Measurements from ENCODE around the gene SH3RF2. TPM values are rescaled to one million over a fixed set of nuclear protein-coding genes. Genes with fewer than 3 reads are reported as not detected.

SH3RF2 gene
- total and polyA plus RNA-seq, 9 of the 15 experiments (the other 6 are each of a cell fraction or from before 2014, with no cell fraction given) = 0.05 TPM; not detected in 8

GRCh38 chr5:145938776-145939539 is 2.6 kb downstream of the SH3RF2 start (continued):
- TF ChIP-seq, protein P1, sequence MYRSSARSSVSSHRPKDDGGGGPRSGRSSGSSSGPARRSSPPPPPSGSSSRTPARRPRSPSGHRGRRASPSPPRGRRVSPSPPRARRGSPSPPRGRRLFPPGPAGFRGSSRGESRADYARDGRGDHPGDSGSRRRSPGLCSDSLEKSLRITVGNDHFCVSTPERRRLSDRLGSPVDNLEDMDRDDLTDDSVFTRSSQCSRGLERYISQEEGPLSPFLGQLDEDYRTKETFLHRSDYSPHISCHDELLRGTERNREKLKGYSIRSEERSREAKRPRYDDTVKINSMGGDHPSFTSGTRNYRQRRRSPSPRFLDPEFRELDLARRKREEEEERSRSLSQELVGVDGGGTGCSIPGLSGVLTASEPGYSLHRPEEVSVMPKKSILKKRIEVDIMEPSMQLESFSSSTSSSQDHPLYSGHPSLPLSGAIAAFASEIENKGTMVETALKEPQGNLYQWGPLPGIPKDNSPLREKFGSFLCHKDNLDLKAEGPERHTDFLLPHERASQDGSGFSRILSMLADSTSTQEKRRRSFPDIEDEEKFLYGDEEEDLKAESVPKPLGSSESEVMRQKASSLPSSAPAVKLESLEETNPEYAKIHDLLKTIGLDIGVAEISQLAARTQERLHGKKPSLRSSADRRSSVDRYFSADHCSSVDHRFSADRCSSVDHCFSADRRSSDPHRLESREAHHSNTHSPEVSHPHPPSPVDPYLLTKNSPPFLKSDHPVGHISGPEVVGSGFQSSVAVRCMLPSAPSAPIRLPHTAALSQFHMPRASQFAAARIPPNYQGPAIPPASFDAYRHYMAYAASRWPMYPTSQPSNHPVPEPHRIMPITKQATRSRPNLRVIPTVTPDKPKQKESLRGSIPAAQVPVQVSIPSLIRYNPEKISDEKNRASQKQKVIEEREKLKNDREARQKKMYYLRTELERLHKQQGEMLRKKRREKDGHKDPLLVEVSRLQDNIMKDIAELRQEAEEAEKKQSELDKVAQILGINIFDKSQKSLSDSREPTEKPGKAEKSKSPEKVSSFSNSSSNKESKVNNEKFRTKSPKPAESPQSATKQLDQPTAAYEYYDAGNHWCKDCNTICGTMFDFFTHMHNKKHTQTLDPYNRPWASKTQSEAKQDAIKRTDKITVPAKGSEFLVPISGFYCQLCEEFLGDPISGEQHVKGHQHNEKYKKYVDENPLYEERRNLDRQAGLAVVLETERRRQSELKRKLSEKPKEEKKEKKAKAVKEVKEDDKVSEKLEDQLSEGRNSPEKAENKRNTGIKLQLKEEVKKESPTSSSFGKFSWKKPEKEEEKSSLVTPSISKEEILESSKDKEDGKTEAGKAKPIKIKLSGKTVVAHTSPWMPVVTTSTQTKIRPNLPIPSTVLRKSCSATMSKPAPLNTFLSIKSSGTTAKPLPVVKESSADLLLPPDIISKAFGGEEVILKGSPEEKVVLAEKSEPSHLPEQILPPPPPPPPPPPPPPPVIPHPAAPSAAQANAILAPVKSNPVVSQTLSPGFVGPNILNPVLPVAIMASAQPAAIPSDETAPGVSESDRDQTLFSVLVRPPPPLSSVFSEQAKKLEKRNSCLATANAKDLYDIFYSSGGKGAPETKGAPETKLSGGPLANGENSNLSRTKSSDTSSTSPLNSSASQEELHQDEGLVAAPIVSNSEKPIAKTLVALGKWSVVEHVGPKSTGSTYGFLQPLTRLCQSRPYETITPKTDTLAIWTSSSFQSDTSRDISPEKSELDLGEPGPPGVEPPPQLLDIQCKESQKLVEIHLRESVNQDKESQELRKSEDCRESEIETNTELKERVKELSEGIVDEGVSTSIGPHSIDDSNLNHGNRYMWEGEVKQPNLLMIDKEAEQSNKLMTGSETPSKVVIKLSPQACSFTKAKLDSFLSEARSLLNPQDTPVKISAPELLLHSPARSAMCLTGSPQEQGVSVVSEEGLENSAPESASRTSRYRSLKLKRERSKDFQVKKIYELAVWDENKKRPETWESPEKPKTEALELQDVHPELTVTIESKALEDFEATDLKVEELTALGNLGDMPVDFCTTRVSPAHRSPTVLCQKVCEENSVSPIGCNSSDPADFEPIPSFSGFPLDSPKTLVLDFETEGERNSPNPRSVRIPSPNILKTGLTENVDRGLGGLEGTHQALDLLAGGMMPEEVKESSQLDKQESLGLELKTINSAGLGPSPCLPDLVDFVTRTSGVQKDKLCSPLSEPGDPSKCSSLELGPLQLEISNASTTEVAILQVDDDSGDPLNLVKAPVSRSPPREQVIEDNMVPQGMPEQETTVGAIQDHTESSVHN (IDR thresholded peaks at IDR 0.05; ENCODE audit: borderline replicate concordance in 1 of 2, low read depth in 1 of 2) = no peak
- TF ChIP-seq PHB (CRISPR knock-in tag; IDR thresholded peaks at IDR 0.05) = no peak
- no peak for TF ChIP-seq TAF1 (IDR thresholded peaks at IDR 0.05; ENCODE audit: control insufficient read depth, extremely low read depth, insufficient read depth, low read length, severe bottlenecking)
- TF ChIP-seq ZNF561 (CRISPR knock-in tag; conservative IDR thresholded peaks at IDR 0.05) = no peak
- no peak for TF ChIP-seq DACH1 (IDR thresholded peaks at IDR 0.05; ENCODE audit: partially characterized antibody)
- no peak for TF ChIP-seq SREBF1 (IDR thresholded peaks at IDR 0.05; ENCODE audit: borderline replicate concordance, low read depth, low read length)
- no peak for TF ChIP-seq KLF10 (CRISPR knock-in tag; IDR thresholded peaks at IDR 0.05)
- TF ChIP-seq SMAD2 (IDR thresholded peaks at IDR 0.05; ENCODE audit: low read depth, low read length) = no peak
- TF ChIP-seq ZNF507 (tag; conservative IDR thresholded peaks at IDR 0.05) = no peak
- TF ChIP-seq BRD4 (IDR thresholded peaks at IDR 0.05) = no peak
- no peak for TF ChIP-seq FOXK2 (conservative IDR thresholded peaks at IDR 0.05 in 1 of 2, IDR thresholded peaks at IDR 0.05 in 1 of 2; ENCODE audit: low read depth in 2 of 2)
- TF ChIP-seq PURB (CRISPR knock-in tag; IDR thresholded peaks at IDR 0.05; ENCODE audit: low read depth) = no peak

Measured in K562 (cell line).